ENCODE results near the gene RRAD. TPM values are rescaled to one million over a fixed set of nuclear protein-coding genes. Genes with fewer than 3 reads are reported as not detected.

RRAD gene
- polyA plus RNA-seq, 1 experiment = 1.9 TPM

DNA sequence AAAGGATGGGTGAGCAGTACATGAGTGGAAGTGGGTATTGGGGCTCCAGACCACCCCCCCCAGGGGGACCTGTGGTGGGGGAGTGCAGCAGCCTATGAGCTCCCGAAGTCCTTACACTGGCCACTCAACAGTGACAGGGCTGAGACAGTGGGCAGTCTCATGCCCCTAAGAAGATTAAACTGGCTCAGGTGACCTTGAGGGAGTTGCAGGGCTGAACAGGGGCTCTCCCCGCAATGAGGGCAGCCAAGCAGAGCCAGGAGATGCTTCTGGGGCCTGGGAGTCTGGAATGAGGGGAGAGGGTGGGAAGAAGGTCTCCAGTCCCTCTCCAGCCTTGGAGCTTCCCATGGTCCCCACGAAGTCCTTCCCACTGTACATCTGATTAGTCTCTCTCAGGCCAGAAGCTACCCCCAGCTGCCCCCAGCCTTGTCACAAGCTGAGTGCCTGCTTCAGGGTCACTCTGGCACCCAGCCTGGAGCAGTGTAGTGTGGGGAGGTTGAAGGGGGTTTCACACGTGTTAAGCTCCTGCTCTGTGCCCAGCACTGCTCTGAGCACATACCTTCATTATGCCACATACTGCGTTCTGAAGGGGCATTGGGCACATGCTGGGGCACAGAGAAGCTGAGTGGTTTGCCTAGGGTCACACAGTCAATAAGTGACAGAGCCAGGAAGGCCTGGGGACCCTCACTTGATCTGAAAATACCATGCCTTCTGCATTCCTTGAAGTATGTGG, 5.6 kb downstream of the RRAD start:
- CTCF ChIA-PET = interaction anchor here (1.3 to 2.4 kb wide), 4 partner anchors 9 to 24 kb away, joined by 3 to 9 read pairs (median 6); no protein-coding TSS in a partner anchor
- Histone ChIP-seq H3K27me3 (ENCODE audit: control insufficient read depth, insufficient read depth, low read length) (peaks cover 45% of the 10 kb centered on the region), H3K27ac (ENCODE audit: low read depth, low read length) (no peak overlapping the region), H3K9me3 (ENCODE audit: control insufficient read depth, insufficient read depth, low read length) (peaks cover 2% of the 10 kb centered on the region; the same call in 1 of the 2 replicates), H3K4me3 (ENCODE audit: low read depth, low read length) (no peak overlapping the region)
- TF ChIP-seq, protein P1, sequence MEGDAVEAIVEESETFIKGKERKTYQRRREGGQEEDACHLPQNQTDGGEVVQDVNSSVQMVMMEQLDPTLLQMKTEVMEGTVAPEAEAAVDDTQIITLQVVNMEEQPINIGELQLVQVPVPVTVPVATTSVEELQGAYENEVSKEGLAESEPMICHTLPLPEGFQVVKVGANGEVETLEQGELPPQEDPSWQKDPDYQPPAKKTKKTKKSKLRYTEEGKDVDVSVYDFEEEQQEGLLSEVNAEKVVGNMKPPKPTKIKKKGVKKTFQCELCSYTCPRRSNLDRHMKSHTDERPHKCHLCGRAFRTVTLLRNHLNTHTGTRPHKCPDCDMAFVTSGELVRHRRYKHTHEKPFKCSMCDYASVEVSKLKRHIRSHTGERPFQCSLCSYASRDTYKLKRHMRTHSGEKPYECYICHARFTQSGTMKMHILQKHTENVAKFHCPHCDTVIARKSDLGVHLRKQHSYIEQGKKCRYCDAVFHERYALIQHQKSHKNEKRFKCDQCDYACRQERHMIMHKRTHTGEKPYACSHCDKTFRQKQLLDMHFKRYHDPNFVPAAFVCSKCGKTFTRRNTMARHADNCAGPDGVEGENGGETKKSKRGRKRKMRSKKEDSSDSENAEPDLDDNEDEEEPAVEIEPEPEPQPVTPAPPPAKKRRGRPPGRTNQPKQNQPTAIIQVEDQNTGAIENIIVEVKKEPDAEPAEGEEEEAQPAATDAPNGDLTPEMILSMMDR (IDR thresholded peaks at IDR 0.05; ENCODE audit: low read depth, low read length) = no peak
- no peak for DNase-seq (ENCODE audit: low read depth, low spot score)
- POLR2A ChIA-PET = interaction anchor here (1.1 kb wide), 1 partner anchor 14 kb away, joined by 3 read pairs; no protein-coding TSS in a partner anchor

DNA sequence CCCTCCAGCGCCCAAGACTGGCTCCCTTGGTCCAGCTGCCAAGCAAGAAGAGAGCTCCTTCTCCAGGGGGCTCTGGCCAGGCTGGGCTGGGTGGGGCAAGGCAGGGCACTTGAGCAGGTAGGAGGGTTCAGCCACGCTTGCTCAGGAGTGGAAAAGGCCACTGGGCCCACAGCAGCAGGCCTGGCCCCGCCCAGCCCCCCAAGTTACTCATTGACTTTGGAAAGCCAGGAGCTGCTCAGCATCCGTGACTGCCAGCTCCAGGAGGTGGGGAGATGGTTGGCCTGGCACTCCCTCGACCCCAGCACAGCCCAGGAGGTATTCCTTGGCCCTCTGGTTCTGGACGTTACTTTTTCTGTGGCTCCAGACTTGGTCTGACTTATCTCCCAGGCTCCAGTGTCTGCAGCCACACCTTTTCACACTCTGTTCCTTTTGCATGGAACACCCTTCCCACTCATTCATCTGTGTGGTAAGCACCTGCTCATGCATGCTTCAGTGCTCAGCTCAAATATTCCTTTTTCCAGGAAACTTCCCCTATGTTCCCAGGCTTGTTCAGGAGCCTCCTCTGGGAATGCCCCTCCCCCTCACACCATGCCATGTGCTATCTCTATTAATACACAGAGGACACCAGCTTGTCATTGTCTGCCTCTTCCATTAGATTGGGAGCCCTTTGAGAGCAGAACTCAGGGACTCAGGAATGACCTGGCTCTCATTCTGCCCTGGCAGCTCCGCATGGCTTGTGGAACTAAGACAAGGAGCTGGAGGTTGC, 6.3 kb downstream of the RRAD start, which contains the start of gene CDH16:
TSS of gene CDH16 (minus strand) at position 83 of the 766 bp plus-strand sequence. CDS start 820 bp downstream, outside the sequence.
- Histone ChIP-seq H3K9me3 (ENCODE audit: control insufficient read depth, insufficient read depth, low read length) (peaks cover 2% of the 10 kb centered on the region; the same call in 1 of the 2 replicates), H3K27me3 (ENCODE audit: control insufficient read depth, insufficient read depth, low read length) (peaks cover 41% of the 10 kb centered on the region), H3K4me3 (ENCODE audit: low read depth, low read length) (no peak within 1 kb of the TSS), H3K27ac (ENCODE audit: low read depth, low read length) (no peak within 1 kb of the TSS)
- no peak for DNase-seq (ENCODE audit: low read depth, low spot score)
- POLR2A ChIA-PET = interaction anchor here (1.1 to 1.2 kb wide), 2 partner anchors 13 to 15 kb away, joined by 3 to 4 read pairs; no protein-coding TSS in a partner anchor
- CTCF ChIA-PET = interaction anchor here (1.3 to 2.4 kb wide), 5 partner anchors 8 to 23 kb away, joined by 3 to 9 read pairs (median 6); no protein-coding TSS in a partner anchor
- TF ChIP-seq, protein P1 (IDR thresholded peaks at IDR 0.05; ENCODE audit: low read depth, low read length) = no peak

GRCh38 chr16:66918355-66918754, 7.0 kb downstream of the RRAD start:
- DNase-seq (ENCODE audit: low read depth, low spot score) = no peak

DNA sequence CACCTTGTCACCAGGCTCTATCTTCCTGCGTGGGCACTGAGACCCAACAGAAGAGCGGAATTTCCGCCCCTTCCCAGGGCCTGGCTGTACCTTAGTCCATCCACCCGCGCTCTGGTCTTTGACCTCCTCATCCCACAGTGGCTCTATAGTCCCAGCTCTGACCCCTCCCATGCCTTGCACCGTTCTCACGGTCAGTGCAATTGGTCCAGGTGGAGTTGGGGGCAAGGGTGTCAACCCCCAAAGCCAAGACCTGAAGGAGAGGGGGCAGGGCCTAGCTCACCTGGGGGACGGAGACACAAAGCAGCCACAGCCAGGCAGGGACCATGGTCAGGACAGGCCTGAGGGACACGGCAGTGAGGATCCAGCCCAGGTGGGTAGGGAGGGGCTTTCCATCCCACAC, 7.6 kb downstream of the RRAD start:
- Histone ChIP-seq H3K4me3 (ENCODE audit: low read depth, low read length) (no peak overlapping the region), H3K27me3 (ENCODE audit: control insufficient read depth, insufficient read depth, low read length) (peaks cover 38% of the 10 kb centered on the region), H3K27ac (ENCODE audit: low read depth, low read length) (no peak overlapping the region), H3K9me3 (ENCODE audit: control insufficient read depth, insufficient read depth, low read length) (no peaks in the 10 kb centered on the region; the same call in 1 of the 2 replicates)
- TF ChIP-seq, protein P1 (IDR thresholded peaks at IDR 0.05; ENCODE audit: low read depth, low read length) = no peak
- CTCF ChIA-PET = interaction anchor here (1.3 to 2.4 kb wide), 2 partner anchors 8 to 9 kb away, joined by 3 to 9 read pairs; no protein-coding TSS in a partner anchor
- DNase-seq (ENCODE audit: low read depth, low spot score) = no peak
- POLR2A ChIA-PET = no interaction called here

More at GRCh38 chr16:66918355-66918754, 7.0 kb downstream of the RRAD start:
- CTCF ChIA-PET = interaction anchor here (1.3 to 2.4 kb wide), 4 partner anchors 9 to 11 kb away, joined by 3 to 9 read pairs (median 5); no protein-coding TSS in a partner anchor
- Histone ChIP-seq H3K9me3 (ENCODE audit: control insufficient read depth, insufficient read depth, low read length) (peaks cover under 1% of the 10 kb centered on the region; the same call in 1 of the 2 replicates), H3K4me3 (ENCODE audit: low read depth, low read length) (no peak overlapping the region), H3K27ac (ENCODE audit: low read depth, low read length) (no peak overlapping the region), H3K27me3 (ENCODE audit: control insufficient read depth, insufficient read depth, low read length) (peaks cover 38% of the 10 kb centered on the region)
- POLR2A ChIA-PET = interaction anchor here (1.2 kb wide), 1 partner anchor 13 kb away, joined by 4 read pairs; no protein-coding TSS in a partner anchor
- TF ChIP-seq, protein P1 (IDR thresholded peaks at IDR 0.05; ENCODE audit: low read depth, low read length) = no peak

Data from AG04450 (cell line).